ENCODE measurements around the gene BANF1.

Gene BANF1

GRCh38 chr11:65982824-65983588, 19.3 kb upstream of the BANF1 start:
- in situ Hi-C loops (cut with HindIII; ENCODE audit: low sequenced_read_pairs) = no loop called here
- H3K4me3 ChIP-seq (ENCODE audit: low read depth, low read length) = no peak overlapping the region
- TF ChIP-seq, protein P1, sequence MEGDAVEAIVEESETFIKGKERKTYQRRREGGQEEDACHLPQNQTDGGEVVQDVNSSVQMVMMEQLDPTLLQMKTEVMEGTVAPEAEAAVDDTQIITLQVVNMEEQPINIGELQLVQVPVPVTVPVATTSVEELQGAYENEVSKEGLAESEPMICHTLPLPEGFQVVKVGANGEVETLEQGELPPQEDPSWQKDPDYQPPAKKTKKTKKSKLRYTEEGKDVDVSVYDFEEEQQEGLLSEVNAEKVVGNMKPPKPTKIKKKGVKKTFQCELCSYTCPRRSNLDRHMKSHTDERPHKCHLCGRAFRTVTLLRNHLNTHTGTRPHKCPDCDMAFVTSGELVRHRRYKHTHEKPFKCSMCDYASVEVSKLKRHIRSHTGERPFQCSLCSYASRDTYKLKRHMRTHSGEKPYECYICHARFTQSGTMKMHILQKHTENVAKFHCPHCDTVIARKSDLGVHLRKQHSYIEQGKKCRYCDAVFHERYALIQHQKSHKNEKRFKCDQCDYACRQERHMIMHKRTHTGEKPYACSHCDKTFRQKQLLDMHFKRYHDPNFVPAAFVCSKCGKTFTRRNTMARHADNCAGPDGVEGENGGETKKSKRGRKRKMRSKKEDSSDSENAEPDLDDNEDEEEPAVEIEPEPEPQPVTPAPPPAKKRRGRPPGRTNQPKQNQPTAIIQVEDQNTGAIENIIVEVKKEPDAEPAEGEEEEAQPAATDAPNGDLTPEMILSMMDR (IDR thresholded peaks at IDR 0.05; ENCODE audit: low read depth, low read length) = no peak
- no peak for DNase-seq (ENCODE audit: low read depth, low spot score)

- TF ChIP-seq, protein P1 (IDR thresholded peaks at IDR 0.05; ENCODE audit: low read depth, low read length) = no peak
- H3K4me3 ChIP-seq (ENCODE audit: low read depth, low read length) = no peak overlapping the region
- in situ Hi-C loops (cut with HindIII; ENCODE audit: low sequenced_read_pairs) = no loop called here
- no peak for DNase-seq (ENCODE audit: low read depth, low spot score)
Observed at GRCh38 chr11:65983589-65983987, 18.7 kb upstream of the BANF1 start.

- in situ Hi-C loops (cut with HindIII; ENCODE audit: low sequenced_read_pairs) = no loop called here
- TF ChIP-seq, protein P1 (IDR thresholded peaks at IDR 0.05; ENCODE audit: low read depth, low read length) = no peak
- no peak overlapping the region for H3K4me3 ChIP-seq (ENCODE audit: low read depth, low read length)
- DNase-seq (ENCODE audit: low read depth, low spot score) = no peak
Observed at GRCh38 chr11:65987336-65987735, 15.0 kb upstream of the BANF1 start.

DNA sequence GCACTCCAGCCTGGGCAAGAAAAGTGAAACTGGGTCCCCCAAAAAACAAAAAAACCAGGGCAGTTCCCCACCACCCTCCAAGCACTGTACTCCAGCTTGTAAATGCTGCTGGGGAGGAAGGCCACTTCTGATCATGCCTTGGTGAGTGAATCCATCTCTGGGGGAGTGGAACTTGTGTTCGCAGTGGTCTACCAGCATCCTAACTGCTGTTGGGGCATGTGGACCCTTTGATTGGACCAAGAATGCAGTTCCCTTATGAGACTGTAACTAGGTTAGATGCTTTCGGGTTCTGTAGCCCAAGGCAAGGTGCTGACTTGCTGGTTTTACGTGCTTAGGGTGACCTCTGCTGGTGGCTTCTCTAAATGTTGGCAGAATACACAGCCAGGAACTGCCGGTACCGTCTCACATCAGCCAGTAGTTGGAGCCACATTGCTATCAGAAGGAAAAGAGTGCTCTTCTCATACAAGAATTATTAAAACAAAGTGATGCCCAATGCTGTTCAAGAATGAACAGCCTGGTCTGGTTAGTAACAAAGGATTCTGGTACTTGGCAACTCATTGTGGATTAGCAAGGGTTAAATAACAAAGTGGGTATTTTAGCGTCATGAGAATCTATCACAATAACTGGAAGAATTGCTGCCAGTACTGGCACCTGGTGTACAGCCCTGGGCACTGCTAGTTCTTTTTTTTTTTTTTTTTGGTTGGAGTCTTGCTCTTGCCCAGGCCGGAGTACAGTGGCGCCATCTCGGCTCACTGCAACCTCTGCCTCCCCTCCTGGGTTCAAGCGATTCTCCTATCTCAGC, 13.3 kb upstream of the BANF1 start:
- in situ Hi-C loops (cut with HindIII; ENCODE audit: low sequenced_read_pairs) = no loop called here
- TF ChIP-seq, protein P1 (IDR thresholded peaks at IDR 0.05; ENCODE audit: low read depth, low read length) = peak; percentile 89
- peak; percentile 96 for DNase-seq (ENCODE audit: low read depth, low spot score)
- no peak overlapping the region for H3K4me3 ChIP-seq (ENCODE audit: low read depth, low read length)

DNA sequence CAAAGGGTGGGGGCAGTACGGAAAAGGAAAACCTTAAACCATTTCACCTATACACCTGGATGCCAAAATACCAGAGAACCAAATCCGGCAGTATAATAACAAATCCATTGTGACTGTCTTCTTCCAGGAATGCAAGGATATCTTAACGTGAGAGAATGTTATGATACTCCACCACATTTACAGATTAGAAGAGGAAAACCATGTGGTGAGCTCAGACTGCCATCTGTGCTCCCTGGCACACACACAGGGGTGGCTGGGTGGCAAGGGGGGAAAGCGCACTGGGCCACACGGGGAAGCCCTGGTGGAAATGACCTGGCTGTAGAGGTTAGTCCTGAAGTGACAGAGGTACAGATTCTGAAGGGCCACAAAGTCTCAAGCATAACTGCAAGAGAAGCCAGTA, 10.2 kb upstream of the BANF1 start:
- in situ Hi-C loops (cut with HindIII; ENCODE audit: low sequenced_read_pairs) = no loop called here
- H3K4me3 ChIP-seq (ENCODE audit: low read depth, low read length) = no peak overlapping the region
- TF ChIP-seq, protein P1 (IDR thresholded peaks at IDR 0.05; ENCODE audit: low read depth, low read length) = no peak
- no peak for DNase-seq (ENCODE audit: low read depth, low spot score)

DNA sequence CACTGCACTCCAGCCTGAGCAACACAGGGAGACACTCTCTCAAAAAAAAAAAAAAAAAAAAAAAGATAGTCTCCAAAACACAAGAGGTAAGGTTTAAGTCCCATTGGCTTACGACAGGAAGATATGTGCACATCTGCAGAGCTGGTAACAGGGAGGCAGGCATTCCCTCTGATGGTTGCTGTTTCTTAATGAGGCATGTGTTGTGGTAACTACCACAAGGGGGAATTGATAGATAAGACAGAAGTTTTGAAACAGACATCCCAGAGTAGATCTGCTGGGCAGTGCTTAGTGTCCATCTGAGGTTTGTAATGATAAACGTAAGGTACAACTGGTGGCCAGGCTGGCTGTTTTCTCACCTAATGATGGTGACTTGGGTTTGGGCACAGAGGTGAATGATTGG, 5.0 kb upstream of the BANF1 start:
- TF ChIP-seq, protein P1 (IDR thresholded peaks at IDR 0.05; ENCODE audit: low read depth, low read length) = no peak
- no peak for DNase-seq (ENCODE audit: low read depth, low spot score)
- in situ Hi-C loops (cut with HindIII; ENCODE audit: low sequenced_read_pairs) = no loop called here
- H3K4me3 ChIP-seq (ENCODE audit: low read depth, low read length) = no peak overlapping the region
